Kidney (tissue), 14 donors: ENCODE results near the gene RBP4. TPM values are rescaled to one million over a fixed set of nuclear protein-coding genes. Genes with fewer than 3 reads are reported as not detected.

Source experiments
- DNase-seq, 5 donors: peaks; one replicate each; pipeline ENCODE4 v3.0.0-alpha.2; 2013 to 2020
- FAIRE-seq: peaks from 2 replicates; lab custom pipeline; 2012; peaks lifted over from hg19 to GRCh38; lab: Jason Lieb, UNC
- H3K27ac ChIP-seq, 2 donors: one replicate each; pipeline ENCODE4 v1.7.0; 2013; ENCODE audit warnings: low read depth in 2 of 2, low read length in 2 of 2, inconsistent platforms in 1 of 2
- H3K27me3 ChIP-seq: one replicate; pipeline ENCODE4 v1.7.1; 2013; ENCODE audit warnings: low read length, inconsistent platforms; ENCODE audit not compliant: control insufficient read depth, insufficient read depth
- H3K36me3 ChIP-seq, 3 donors: one replicate each; pipeline versions ENCODE4 v1.7.0 to v1.7.1; 2013; ENCODE audit warnings: low read length in 3 of 3, control low read depth in 1 of 3, inconsistent platforms in 1 of 3; ENCODE audit not compliant: insufficient read depth in 3 of 3, control insufficient read depth in 2 of 3
- H3K4me1 ChIP-seq, 3 donors: one replicate each; pipeline versions ENCODE4 v1.7.0 to v1.7.1; 2013; ENCODE audit warnings: low read length in 3 of 3, inconsistent platforms in 1 of 3, low read depth in 1 of 3; ENCODE audit not compliant: control insufficient read depth in 2 of 3, insufficient read depth in 2 of 3
- H3K4me3 ChIP-seq, 3 donors: one replicate each; pipeline versions ENCODE4 v1.7.0 to v1.8.1; 2013; ENCODE audit warnings: low read length in 3 of 3, control low read depth in 1 of 3, inconsistent platforms in 1 of 3
- H3K9ac ChIP-seq, 3 donors: one replicate each; pipeline versions ENCODE4 v1.7.0 to v1.7.1; 2013; ENCODE audit warnings: low read length in 3 of 3, control low read depth in 1 of 3, inconsistent platforms in 1 of 3
- H3K9me3 ChIP-seq, 3 donors: one replicate each; pipeline versions ENCODE4 v1.7.0 to v1.7.1; 2013; ENCODE audit warnings: low read length in 3 of 3, control low read depth in 1 of 3, inconsistent platforms in 1 of 3; ENCODE audit not compliant: control insufficient read depth in 2 of 3, insufficient read depth in 1 of 3
- intact Hi-C: fragments of 100-400 bp; cut with DNase I; formaldehyde crosslinking; loops from one replicate; pipeline ENCODE4 v1.11.1; 2022
- polyA plus RNA-seq: library from polyadenylated mRNA; stranded (reverse); fragments of 350-450 nt; fragmentation: Illumina TruSeq; extraction: RNeasy Lipid Tissue Mini Kit (QIAGEN cat#74804); gene quantifications from one replicate; pipeline ENCODE4 v1.2.3, GENCODE V29; 2014; ENCODE audit warnings: low read depth, low replicate concordance; ENCODE audit not compliant: insufficient read depth
- total RNA-seq: library from RNA; stranded (reverse); fragmentation: NEBNext Ultra II Directional; extraction: Animal tissue kit (Norgen Biotek cat#: 25700); gene quantifications from one replicate; pipeline ENCODE4 v1.2.1, GENCODE V29; 2021
- TF ChIP-seq, protein P1 (sequence below): IDR thresholded peaks from 3 replicates; pipeline ENCODE4 v1.5.1; 2012; ENCODE audit warnings: mild to moderate bottlenecking, moderate library complexity, borderline replicate concordance; ENCODE audit not compliant: insufficient read depth; ENCODE audit errors: extremely low read depth
- donor health status: control.
- donor health status: control.
- donor health status: control.
- donor health status: control.
- donor health status: control.
- donor health status: DM: yes; HTN: yes; CAD: no.
- donor health status: Normal renal cell carcinoma (clear cell type).

Gene RBP4
- total and polyA plus RNA-seq, 2 donors from 2014 or later = 24.3 to 77.4 TPM

DNA sequence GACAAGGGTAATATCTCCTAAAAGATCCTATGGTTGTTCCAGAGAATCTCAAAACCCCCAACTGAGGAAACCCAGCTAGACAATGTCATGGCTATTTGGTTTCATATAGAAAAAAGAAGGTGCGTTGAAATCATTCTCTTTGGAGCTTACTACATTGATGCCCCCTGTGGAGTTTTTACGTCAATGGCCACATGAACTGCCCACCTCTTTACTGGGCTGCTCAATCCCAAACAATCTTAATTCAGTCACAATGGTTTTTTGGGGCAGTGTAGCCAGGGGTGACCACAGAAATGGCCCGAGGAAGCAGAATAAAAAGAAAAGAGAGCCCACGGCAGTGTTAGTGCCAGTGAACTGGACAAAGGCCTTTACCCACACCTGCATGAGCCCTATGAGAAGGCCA lies 7.8 kb downstream of the RBP4 start:
- Histone ChIP-seq H3K36me3 (no peaks in the 10 kb centered on the region), H3K9me3 (no peaks in the 10 kb centered on the region), H3K27ac (no peak overlapping the region), H3K4me3 (no peak overlapping the region), H3K9ac (no peak overlapping the region), H3K4me1 (no peaks in the 10 kb centered on the region), H3K27me3 (no peaks in the 10 kb centered on the region)
- TF ChIP-seq, protein P1, sequence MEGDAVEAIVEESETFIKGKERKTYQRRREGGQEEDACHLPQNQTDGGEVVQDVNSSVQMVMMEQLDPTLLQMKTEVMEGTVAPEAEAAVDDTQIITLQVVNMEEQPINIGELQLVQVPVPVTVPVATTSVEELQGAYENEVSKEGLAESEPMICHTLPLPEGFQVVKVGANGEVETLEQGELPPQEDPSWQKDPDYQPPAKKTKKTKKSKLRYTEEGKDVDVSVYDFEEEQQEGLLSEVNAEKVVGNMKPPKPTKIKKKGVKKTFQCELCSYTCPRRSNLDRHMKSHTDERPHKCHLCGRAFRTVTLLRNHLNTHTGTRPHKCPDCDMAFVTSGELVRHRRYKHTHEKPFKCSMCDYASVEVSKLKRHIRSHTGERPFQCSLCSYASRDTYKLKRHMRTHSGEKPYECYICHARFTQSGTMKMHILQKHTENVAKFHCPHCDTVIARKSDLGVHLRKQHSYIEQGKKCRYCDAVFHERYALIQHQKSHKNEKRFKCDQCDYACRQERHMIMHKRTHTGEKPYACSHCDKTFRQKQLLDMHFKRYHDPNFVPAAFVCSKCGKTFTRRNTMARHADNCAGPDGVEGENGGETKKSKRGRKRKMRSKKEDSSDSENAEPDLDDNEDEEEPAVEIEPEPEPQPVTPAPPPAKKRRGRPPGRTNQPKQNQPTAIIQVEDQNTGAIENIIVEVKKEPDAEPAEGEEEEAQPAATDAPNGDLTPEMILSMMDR = no peak
- intact Hi-C loops = no loop called here
- FAIRE-seq = no peak
- DNase-seq = no peak

DNA sequence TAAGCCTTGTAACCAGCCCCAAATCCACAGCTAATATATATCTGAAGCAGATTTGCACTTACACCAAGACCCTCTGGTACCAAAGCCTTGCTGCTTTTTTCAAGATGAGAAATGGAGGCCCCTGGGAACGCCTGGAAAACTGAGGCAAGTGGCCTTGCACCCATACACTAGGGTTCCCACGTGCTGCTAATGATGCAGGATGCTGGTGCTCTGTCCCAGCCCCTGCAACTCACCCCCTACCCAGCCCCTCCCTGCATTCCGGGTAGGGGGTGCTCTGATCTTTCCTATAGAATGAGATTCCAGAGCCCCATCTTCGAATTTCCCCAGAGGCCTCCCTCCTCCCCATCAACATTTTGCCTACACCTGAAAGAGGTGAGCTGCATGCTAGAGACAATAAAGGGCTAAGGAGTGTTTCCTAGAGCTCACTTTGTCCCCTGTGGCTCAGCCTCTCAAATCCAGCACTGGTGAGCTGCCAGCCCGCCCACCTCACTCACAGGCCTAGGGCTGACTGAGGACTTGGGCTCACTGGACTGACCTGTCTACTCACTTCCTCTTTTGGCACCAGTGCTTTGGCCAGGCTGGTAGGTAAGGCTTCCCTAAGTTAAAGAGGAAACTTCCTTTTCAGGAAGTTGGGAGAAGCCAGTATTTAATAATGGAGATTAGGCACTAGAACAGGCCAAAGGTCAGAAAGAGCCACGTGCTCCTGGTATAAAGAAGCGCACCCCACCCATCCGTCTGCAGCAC lies 9.8 kb downstream of the RBP4 start:
- no peaks in the 10 kb centered on the region for H3K4me1 ChIP-seq

DNA sequence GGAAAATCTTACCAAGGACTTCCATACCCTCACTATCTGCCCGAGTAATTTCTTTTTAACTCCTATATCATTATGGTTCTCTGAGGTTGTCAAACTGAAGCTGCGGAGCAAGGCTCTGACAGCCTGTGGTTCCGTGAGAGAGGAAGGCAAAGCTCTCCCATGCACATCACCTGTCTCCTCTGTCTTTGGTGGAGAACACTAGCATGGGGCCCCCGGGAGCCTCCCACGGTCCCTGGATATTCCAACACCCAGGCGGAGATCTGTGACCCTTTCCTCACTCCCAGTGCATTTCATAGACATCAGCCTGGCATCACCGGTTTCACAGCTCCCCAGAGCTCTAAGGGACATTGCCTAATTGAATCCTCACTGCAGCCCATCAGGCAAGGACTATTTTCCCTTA lies 10.4 kb downstream of the RBP4 start:
- Histone ChIP-seq H3K9me3 (no peaks in the 10 kb centered on the region), H3K4me1 (no peaks in the 10 kb centered on the region), H3K9ac (no peak overlapping the region), H3K4me3 (no peak overlapping the region), H3K36me3 (no peaks in the 10 kb centered on the region), H3K27ac (no peak overlapping the region), H3K27me3 (no peaks in the 10 kb centered on the region)
- TF ChIP-seq, protein P1 = no peak
- intact Hi-C loops = no loop called here
- DNase-seq (no peak), FAIRE-seq (no peak)

More for the DNA sequence above, 9.8 kb downstream of the RBP4 start:
- FAIRE-seq = no peak
- Histone ChIP-seq H3K9ac (no peak overlapping the region), H3K4me3 (no peak overlapping the region), H3K27ac (no peak overlapping the region), H3K27me3 (no peaks in the 10 kb centered on the region), H3K36me3 (no peaks in the 10 kb centered on the region), H3K9me3 (no peaks in the 10 kb centered on the region)
- intact Hi-C loops = no loop called here
- DNase-seq = no peak
- TF ChIP-seq, protein P1 = no peak
